HG03175 (cell line): Measurements from ENCODE around the gene NELFB.
"Not testable (repeated sequence)": the region's sequence is repeated elsewhere in the genome, so short reads cannot be mapped to it uniquely, and the experiment has no call there.

Experiments used
- ATAC-seq: cut with Tn5 transposase; IDR thresholded peaks from one replicate; pipeline ENCODE4 v1.9.1; 2021; ENCODE audit warnings: mild to moderate bottlenecking, moderate library complexity; ENCODE audit not compliant: unreplicated experiment

The NELFB gene

DNA sequence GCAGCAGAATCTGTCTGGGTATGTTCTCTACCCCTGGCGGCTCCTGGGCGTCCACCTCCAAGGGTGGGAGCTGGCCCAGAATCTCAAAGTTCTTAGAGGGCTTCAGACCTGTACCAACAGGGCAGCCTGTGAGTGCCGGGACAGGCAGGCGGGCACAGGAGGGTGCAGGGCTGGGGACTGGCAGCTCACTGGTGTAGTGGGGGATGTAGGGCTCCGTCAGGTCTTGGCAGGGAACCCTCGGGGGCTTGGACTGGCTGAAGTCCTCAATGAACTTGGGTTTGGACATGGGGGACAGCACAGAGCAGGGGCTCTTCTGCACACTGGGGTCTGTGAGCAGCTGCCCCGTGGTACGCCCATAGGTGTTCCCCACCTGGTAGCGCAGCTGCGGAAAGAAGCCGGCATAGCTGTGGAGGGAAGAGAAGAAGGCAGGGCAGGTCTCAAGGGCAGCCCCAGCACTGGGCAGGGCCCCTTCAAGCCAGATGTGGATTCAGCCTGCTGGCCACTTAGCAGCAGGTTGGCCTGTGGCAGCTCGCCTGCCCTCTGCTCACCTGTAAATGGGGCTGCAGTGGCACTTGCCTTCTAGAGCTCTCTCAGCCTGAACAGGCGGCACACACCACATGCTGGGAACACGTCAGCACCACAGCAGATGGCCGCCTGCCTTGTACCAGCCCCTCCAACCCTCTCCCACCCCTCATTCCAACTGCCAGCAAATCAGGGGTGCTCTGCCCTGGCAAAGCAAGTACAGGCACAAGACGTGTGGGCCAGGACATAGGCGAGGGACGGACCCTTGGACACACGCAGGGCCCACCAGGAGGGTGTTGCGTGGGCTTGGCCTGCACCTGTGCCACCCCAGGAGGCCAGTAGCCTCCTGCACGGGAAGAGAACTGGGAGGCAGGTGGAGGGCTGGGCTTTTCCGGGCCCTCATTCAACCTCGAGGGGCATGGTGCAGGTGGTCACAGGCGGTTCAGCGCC is 9.4 kb upstream of the NELFB start:
- ATAC-seq = no peak

DNA sequence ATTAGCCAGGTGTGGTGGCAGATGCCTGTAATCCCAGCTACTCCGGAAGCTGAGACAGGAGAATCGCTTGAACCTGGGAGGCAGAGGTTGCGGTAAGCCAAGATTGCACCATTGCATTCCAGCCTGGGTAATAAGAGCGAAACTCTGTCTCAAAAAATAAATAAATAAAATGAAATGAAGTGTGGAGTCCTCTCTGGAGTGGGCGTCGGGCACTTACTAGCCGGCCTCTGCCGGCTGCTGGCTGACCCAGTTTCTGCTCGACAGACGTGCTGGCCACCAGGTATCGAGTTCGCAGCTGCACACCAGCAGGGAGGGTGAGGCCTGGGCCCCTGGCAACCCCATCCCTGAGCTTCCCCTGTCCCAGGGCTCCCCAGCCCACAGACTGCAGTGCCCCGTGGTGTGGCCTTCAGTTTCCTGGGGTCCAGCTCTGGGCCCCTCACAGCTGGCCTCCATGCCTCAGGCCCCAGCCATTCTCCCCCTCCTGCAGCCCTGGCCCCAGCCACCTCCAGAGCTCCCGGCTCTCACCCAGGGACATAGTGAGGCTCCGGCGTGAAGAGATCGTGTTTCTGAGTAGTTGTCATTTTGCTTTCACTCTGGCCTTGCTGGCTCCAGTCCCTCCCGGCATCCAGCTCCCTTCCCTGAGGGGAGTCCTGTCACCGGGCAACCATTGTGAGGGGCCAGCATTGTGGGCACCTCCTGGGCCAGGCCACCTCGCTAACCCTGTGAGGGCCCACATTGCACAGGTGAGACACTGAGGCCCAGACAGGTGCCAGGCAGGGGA is 7.8 kb upstream of the NELFB start:
- no peak for ATAC-seq

DNA sequence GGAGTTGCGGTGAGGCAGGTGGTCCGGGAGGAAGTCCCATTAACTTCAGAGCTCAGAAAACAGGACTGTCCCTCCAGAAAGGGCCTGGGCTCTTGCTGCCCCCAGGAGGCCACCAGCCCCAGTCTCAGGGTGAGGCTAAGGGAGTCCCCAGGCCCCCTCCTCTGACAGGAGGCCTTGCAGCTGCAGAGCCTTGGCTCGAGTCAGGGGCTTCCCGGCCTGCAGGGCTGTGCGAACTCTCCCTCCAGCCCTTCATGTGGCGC is 7.3 kb upstream of the NELFB start:
- ATAC-seq = no peak

DNA sequence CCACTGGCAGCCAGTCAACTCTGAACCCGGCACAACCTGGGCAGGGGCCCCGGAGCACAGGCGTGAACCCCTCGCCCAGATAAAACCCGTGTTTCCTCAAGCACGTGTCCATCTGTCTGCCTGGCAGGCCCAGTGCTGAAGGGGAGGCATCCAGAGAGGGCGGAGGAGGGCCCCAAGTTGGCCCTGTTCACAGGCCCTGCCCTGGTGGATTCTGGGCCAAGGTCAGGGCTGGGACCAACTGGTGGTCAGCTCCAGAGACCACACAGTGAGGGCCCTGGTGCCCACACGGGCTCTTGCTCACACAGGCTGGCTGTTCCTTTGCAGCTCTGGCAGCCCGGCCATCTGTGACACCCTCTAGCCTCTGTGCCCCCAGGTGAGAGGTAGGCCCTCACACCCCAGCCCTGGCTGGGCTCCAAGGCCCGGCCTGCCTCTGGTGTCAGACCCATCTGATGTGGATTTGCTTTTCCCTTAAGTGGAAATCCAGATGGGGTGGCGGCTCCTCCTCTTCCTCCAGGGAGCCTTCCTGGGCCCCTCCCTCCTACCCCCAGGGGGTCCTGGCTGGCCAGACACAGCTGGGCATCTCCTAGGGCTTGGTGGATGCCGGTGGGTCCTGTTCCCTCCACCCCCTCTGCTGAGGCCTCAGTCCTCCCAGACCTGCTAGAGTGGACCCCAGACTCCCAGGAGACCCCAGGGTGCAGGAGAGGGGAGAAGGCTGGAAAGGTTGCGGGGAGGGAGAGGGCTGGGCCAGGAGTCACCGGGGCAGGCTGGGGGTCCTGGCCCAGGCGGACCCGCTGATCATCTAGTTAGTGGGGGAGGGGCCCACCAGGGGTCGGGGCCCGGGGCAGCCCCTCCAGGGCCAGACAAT is 4.6 kb upstream of the NELFB start:
- no peak for ATAC-seq

DNA sequence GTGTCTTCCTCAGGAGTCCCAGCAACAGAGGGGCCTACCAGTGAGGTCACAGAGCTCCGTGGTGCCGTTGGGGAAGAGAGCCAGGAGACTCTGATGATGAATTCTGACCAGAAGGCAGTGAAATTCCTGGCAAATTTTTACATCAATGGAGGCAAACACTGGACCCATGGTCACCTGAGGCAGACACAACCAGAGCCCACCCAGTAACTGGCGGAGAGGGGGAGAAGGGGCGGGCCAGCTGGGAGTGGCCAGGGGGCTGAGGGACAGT is 4.0 kb upstream of the NELFB start, which contains the start of gene STPG3:
Gene STPG3 (plus strand): TSS at position 93 of the 268 bp plus-strand sequence. CDS start 1 bp downstream, at position 94.
- no peak for ATAC-seq

DNA sequence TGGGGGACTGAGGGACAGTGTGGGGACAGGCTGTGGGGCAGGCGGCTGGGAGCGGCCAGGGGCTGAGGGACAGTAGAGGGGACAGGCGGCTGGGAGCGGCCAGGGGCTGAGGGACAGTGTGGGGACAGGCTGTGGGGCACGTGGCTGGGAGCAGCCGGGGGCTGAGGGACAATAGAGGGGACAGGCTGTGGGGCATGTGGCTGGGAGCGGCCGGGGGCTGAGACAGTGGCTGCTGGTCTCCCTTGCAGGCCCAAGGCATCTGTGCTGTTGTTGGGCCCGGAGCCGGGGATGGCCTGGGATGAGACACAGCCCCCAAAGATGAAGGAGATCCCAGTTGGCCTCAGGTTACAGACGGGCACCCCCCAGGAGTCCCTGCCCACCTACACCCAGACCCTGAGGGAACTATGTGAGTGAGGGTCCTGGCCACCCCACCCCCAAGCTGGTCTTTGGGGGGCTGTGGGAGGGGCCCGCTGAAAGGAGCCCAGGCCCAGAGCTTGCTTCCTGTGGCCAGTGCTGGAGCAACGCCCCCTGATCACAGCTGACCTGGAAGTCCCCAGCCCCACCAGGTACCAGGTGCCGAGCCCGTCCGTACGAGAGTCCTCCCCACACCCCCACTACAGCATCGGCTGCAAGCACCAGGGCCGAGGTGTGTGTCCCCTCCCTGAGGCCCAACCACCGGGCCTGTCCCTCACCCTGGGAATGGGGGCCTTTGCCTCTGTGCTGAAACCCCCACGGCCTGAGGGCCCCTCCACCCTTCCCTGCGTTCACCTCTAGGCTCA is 3.4 kb upstream of the NELFB start:
- ATAC-seq = no peak

DNA sequence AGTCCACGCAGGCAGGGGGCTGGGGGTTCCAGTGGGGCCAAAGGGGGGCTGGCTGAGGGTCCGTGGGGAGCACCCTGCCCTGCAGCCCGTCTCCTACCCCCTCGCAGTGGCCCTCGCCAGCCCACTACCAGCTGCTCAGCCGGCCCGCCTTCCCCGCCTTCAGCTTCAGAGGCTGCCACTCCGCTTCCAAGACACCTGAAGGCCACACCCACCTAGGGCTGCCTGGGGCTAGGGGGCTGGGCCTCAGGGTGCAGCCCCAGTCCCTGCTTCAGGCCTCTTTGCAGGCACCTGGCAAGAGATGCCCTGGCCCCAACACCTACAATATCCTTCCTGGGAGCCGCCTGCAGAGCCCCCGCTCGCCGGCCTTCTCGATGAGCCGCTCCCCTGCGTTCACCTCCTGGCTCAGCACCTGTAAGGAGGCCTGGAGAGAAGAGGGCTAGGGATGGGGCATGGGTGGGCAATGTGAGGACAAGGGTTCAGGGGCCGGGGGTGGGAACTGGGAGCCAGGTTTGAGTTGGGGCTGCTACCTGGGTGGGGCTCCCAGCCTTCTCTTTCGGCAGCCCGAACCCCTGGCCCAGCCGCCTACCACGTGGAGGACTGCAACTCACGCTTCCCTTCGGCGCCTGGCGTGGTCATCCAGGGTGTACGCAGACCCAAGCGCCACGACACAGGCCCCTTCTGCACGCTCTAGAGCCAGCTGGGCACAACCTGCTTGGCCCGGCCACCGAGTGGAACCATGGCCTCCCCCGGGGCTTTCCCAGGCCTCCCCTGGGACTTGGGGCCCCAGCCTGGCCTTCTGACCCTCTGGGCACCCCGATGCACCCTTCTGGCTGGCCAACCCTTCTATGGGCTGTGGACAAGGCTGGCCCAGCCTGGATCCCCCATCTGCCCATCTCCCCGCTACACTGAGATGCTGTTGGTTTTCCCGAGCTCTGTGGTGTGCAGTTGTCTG is 2.3 kb upstream of the NELFB start:
- no peak for ATAC-seq

DNA sequence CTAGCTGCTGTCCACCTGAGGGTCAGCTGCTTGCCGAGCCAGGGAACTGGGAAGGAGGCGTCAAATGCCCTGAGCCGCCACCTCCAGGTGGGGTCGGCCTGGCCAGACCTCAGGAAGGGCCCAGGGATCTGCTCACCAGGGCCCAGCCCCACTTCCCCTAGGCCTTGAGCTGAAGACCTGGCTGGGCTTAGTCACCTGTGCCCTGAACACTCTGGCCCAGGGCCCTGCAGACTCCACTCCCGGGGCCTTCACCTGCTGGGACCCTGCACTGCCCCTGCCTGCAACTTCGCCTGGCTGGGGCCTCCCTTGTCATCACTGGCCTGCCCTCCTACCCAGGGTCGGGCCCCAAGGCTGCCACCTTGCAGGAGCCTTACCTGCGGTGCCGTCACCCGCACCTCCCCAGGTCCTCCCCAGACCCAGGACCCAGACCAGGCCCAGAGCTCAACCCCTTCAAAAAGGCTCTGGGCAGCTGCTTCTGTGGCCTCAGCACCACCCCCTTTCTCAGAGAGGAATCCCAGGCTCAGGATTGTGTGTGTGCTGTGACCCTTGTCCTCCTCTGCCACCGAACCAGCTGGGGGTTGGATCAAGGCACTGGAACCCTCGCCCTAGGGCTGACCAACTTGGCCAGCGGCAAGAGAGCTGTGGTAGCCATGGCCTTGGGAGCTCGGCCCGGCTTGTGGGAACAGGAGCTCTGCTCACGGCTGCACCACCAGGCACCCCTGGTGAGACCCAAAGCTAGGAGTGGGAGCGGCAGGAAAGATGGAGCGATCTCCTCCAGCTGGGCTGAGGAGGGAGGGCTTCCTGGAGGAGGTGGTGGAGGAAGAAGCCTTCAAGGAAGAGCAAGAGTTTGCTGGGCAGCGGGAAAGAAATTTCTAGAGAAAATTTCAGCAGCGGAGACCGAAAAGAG is 1.2 kb upstream of the NELFB start:
- no peak for ATAC-seq

DNA sequence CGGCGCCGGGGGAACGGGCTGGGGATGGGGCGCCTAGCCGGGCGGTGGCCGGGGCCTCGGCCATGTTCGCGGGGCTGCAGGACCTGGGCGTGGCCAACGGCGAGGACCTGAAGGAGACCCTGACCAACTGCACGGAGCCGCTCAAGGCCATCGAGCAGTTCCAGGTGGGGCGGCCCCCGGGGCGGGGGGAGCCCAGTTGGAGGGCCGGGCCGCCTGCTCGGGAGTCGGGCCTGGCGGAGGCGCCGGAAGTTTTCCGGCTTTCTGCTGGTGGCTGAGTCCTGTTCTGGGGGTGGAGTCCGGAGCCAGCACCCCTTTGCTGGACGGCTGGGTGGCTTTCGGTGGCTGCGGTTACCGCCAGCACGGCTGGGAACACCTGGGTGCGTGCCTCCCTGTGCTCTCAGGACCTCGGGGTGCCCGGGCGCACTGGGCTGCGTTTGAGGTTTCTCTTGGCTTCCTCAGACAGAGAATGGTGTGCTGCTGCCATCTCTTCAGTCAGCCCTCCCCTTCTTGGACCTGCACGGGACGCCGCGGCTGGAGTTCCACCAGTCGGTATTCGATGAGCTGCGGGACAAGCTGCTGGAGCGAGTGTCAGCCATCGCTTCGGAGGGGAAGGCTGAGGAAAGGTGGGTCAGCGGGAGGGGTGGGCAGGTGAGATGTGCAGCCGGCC is 454 bp downstream of the NELFB start:
- ATAC-seq = peak; percentile 37

DNA sequence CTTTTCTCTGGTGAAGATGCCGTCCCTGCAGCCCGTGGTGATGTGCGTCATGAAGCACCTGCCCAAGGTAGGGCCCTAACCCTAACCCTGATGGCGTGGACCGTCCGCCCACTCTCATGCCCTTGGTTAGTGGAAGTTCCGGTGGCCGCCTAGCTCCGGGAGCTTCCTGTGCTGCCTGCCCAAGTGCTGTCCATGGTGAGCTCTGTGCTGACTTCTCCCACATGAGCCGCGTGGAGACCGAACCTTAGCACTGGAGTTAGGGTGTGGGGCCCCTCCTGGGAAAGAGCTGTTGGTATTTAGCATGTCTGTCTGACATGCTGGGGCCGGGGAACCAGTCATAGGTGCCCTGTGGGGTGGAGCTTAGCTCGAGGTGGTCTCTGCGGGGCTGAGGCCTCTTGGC is 1.2 kb downstream of the NELFB start:
- no peak for ATAC-seq

DNA sequence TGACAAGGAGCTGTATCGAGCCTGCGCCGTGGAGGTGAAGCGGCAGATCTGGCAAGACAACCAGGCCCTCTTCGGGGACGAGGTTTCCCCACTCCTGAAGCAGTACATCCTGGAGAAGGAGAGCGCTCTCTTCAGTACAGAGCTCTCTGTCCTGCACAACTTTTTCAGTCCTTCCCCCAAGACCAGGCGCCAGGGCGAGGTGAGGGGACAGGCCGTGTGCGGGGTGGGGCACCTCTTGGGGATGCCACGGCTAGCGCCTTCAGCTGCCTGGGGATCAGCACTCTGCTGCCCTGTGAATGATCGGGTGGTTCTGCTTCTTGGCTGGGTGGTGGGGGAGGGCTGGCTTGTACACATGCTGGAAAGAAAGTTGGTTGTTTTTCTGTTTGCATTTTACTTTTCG is 1.7 kb downstream of the NELFB start:
- no peak for ATAC-seq

DNA sequence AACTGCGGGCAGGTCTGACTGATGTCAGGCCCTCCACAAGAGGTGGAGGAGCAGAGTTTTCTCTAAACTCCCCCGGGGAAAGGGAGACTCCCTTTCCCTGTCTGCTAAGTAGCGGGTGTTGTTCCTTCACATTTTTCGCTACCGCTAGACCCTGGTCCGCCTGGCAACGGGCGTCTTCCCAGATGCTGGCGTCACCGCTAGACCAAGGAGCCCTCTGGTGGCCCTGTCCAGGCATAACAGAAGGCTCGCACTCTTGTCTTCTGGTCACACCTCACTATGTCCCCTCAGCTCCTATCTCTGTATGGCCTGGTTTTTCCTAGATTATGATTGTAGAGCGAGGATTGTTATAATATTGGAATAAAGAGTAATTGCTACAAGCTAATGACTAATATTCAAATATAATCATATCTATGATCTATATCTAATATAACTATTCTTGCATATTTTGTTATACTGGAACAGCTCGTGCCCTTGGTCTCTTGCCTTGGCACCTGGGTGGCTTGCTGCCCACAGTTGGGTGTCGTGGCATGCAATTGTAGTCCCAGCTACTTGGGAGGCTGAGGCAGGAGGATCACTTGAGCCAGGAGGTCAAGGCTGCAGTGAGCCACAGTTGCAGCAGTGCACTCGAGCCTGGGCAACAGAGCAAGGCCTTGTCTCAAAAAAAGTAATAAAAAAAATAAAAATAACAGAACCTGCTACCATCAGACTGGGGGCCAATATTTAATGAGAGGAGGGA is 7.2 kb downstream of the NELFB start:
- not testable (repeated sequence) for ATAC-seq

DNA sequence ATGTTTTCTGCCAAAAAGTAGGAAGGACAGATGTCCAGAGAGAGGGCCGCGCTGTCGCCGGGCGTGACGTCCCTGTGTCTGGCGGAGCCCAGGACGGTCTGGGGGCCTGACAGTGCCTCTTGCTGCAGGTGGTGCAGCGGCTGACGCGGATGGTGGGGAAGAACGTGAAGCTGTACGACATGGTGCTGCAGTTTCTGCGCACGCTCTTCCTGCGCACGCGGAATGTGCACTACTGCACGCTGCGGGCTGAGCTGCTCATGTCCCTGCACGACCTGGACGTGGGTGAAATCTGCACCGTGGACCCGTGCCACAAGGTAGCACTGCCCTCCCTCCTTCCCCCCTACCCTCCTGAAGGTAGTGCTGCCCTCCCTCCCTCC is 7.8 kb downstream of the NELFB start:
- ATAC-seq = no peak

DNA sequence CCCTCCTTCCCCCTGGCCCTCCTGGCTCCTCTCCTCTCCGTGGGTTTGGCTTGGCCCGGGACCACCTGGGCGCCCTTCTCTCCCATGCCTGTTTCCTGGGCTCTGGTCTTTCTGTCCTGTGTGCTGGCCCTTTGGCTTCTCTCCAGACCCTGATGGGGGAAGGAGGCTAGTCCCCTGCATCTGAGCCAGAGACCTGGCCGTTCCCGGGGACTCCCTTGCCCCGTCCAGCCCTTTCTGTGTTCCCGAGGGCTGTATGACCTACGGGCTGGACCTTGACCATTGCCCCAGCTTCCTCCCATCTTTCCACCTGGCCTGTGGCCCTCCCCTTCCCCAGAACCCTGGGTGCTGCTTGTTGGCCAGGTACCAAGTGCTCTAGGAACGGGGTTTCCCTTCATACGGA is 8.4 kb downstream of the NELFB start:
- ATAC-seq = no peak

DNA sequence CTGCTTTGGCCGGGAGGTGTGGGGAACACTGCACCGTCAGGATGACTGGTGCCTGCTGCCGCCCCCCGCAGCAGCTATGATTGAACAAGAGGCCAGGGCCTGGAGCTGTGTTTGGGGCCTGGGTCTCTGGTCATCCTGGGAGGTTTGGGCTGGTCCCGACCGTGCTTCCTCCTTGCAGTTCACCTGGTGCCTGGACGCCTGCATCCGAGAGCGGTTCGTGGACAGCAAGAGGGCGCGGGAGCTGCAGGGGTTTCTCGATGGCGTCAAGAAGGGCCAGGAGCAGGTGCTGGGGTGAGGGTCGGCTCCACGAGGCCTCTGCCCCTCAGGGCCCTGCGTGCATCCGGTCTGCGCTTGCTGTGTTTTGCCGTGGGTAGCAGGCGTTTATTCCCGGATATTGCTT is 8.9 kb downstream of the NELFB start:
- ATAC-seq = no peak

DNA sequence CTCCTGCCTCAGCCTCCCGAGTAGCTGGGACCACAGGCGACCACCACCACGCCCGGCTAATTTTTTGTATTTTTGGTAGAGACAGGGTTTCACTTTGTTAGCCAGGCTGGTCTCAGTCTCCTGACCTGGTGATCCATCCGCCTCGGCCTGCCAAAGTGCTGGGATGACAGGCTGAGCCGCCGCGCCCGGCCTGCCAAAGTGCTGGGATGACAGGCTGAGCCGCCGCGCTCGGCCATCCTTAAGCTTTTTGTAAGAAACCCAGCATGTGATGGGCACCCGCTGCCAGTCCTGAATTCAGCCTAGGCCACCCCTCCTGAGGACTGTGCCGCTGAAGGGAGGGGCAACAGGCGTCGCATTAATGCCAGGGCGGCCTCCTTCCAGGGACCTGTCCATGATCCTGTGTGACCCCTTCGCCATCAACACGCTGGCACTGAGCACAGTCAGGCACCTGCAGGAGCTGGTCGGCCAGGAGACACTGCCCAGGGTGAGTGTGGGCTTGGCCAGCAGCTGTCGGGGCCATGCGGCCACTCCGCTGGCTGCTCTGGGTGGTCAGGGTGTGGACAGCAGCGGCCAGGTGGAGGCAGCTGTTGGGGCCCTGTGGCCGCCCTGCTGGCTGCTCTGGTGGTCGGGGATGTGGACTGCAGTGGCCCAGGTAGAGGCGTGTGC is 10.5 kb downstream of the NELFB start:
- no peak for ATAC-seq

DNA sequence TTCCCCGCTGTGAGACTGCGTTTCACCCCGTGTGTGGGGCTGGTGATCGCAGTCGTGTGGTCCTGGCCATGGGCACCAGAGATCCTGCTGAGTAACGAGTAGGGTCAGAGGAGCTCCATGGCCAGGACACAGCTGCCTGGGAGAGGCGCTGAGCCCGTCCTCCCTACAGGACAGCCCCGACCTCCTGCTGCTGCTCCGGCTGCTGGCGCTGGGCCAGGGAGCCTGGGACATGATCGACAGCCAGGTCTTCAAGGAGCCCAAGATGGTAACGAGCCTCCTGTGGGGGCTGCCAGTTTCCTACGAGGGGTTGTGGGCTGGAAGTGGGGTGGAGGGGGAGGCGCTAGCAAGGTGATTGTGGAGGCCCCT is 11.0 kb downstream of the NELFB start:
- no peak for ATAC-seq
